Cardiac muscle cell (in vitro differentiated cells and primary cell): ENCODE results near the gene PLD6. TPM values are rescaled to one million over a fixed set of nuclear protein-coding genes. Genes with fewer than 3 reads are reported as not detected.

Source experiments
- polyA plus RNA-seq: library from polyadenylated mRNA; unstranded; fragments of >200 nt; fragmentation: Nextera tagmentation; extraction: Ambion mirVana; gene quantifications from 2 replicates; pipeline ENCODE4 v1.2.1, GENCODE V29; 2016
- total RNA-seq: library from RNA; depleted of rRNA; stranded (reverse); fragments of >200 nt; gene quantifications from 2 replicates; pipeline ENCODE4 v1.2.3, GENCODE V29; 2016

The PLD6 gene
- total and polyA plus RNA-seq, 2 experiments from 2014 or later: 0.51 to 1.1 TPM

Other genes with a start within 250 kb of the PLD6 start
- gene TNFRSF13B, start 234.2 kb downstream of the PLD6 start, total RNA-seq: not detected in 2 replicates
- gene TNFRSF13B, start 234.2 kb downstream of the PLD6 start, polyA plus RNA-seq: not detected in 2 replicates
- 90.9 and 172 TPM in 2 replicates for gene MPRIP, start 163.9 kb downstream of the PLD6 start, total RNA-seq
- 80.4 and 117 TPM in 2 replicates for gene MPRIP, start 163.9 kb downstream of the PLD6 start, polyA plus RNA-seq
- gene FLCN, start 30.8 kb upstream of the PLD6 start, total RNA-seq: 26.5 and 34.2 TPM in 2 replicates
- 12.8 and 14.1 TPM in 2 replicates for gene FLCN, start 30.8 kb upstream of the PLD6 start, polyA plus RNA-seq
- gene COPS3, start 74.9 kb upstream of the PLD6 start, total RNA-seq: 51.1 and 67.8 TPM in 2 replicates
- gene COPS3, start 74.9 kb upstream of the PLD6 start, polyA plus RNA-seq: 98.4 and 123 TPM in 2 replicates
- 38.5 and 52.8 TPM in 2 replicates for gene NT5M, start 97.0 kb upstream of the PLD6 start, total RNA-seq
- gene NT5M, start 97.0 kb upstream of the PLD6 start, polyA plus RNA-seq: 32.9 and 57.5 TPM in 2 replicates